GM19467 (cell line): ENCODE data around the gene SYT1.

Experiments
- ATAC-seq: cut with Tn5 transposase; IDR thresholded peaks from one replicate; pipeline ENCODE4 v1.9.1; 2021; ENCODE audit warnings: mild to moderate bottlenecking, moderate library complexity; ENCODE audit not compliant: unreplicated experiment

SYT1 gene

DNA sequence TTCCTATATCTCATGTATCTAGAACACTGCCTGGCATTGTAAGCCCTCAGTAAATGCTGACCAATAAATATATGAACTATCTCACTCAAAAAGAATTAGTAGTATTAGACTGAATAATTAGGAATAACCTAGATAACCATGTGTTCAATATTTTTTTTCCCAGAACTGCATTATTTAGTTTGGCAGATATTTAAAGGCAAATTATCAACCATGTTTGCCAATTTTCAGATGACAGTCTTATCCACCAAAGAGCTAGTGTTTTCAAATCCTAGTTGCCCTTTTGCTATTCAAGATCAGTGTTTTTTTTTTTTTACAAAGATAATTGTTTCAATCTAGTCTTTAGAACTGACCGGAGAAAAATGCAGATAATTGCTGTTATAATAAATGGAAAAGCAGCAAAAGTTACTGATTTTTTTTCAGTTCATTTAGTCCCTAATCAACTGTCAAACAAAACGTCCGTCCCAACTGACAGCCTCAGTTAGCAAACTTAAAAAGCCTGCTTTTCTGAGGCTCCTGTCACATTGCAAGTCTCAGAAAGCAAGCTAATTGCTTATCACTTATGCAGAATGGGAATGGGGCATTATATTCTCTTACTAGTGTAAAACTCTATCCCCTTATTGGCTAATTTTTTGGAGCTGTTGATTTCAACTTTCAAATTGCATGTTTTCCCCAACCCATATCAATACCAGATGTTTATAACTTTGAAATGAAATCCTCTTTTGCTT is 623.0 kb downstream of the SYT1 start:
- ATAC-seq: no peak
